ENCODE measurements around the gene COL8A1.
"Not testable (repeated sequence)": the region's sequence is repeated elsewhere in the genome, so short reads cannot be mapped to it uniquely, and the experiment has no call there.

COL8A1 gene

DNA sequence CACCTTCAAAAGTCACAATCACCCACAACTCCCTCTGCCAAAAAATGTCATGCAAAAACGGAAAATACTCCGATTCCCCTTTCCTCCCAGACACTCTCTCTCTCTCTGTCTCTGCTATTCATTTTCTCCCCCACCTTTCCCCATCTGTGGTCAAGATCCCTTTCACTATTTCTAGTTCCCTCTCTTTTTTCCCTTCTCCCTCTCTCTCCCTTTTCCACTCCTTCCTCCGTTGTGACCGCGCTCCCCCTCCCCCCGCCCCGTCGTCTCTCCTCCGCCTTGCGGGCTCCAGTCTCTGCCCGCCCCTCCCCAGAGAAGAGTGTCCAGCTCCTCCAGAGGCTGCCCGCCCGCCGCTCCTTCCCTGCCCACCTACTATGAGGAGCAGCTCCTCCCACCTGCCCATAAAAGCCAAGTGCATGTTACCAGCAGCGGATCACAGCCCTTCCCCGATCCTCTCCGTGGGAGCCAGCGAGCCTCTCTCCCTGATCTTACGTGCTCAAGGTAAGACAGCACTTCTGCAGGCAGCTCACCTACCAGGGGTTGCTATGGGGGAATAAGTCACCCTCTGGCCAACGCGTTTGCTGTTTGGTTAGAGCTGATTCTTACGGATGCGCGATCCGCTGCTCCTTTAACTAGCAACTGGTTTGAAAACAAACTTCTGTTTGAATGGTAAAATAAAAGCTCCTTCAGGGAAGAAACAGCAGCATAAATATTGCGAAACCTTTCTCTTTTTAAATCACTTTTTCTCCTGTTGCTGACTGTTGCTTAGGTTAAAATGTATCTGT is at the start of gene COL8A1:
Gene COL8A1 (plus strand): TSS at position 428 of the 782 bp plus-strand sequence. CDS start 152,089 bp downstream, outside the sequence.
- no peak for DNase-seq

DNA sequence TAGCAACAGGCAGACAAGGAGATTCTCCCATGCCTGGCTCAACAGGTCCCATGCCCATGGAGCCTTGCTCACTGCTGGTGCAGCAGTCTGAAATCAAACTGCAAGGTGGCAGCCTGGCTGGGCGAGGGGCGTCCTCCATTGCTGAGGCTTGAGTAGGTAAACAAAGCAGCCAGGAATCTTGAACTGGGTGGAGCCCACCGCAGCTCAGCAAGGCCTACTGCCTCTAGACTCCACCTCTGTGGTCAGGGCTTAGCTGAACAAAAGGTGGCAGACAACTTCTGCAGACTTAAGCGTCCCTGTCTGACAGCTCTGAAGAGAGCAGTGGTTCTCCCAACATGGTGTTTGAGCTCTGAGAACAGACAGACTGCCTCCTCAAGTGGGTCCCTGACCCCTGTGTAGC is 49.2 kb upstream of the COL8A1 start:
- DNase-seq: not testable (repeated sequence)

DNA sequence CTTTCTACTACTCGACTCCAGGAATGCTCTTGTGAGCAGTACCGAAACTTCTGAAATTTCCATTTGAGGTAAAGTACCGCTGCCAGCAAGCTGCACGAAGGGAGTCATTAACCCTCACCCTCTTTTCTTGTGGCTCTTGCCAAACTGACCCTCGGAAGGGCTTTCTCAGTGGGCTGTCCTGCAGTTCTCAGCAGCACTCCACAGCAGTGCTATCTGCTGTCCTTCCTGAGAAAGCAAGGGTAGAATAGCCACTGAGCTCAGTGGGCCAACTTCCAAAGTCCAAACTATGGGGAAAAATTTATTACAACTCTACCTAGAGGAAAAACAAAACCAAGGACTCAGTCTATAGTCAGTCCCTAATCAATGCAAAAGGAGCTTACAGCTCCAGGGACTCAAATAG is 38.5 kb upstream of the COL8A1 start:
- DNase-seq: no peak

DNA sequence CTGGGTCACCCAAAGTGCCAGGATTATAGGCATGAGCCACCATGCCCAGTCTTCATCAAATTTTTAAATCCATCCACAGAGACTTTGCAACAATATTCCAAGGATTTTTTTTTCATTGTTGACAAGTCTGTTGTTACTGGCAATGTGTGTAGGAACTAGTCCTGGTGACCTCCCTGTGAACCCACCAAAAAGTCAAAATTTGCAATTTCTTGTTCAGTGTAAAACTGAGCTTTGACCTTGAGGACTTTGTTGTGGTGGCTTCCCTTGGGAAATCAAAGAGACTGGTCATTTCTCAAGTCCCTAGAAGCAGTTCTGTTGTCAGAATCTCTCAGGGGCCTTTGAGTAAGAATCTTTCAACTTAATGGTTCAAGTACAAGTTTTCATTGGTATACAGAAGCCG is 36.9 kb upstream of the COL8A1 start:
- no peak for DNase-seq

DNA sequence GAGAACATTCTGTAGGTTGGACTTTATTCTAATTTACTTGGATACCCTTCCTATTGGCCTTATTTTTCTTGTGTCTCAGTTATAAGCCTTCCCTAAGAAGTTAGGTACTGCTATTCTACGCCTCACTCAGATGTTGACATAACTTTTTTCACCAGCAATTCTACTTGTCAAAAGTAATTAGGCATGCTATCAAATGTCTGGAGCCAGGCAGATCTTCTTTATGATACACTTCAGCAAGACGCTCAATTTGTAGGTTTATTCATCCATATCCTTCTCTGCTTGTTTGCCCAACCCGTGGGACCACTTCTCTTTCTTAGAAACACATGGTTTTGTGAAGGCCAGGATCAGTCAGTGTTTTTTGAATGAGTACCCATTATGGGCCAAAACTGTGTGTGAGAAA is 36.2 kb upstream of the COL8A1 start:
- no peak for DNase-seq

DNA sequence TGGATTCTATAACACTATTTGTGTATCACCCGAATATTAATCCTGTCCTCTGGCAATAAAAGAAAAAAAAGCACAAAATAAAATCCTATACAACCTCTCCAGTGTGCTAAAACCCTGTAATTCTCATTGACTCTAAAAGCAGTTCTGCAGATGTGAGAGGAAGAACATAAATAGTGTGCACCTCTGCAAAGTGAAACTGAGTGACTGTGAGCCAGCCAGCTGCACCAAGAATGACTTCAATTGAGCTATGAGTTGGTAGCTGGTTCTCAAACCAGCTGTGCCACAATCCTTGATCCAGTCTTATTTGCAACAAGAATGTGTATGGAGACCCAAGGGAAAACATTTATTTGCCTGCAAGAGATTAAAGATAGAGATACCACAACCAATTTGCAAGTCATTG is 31.2 kb upstream of the COL8A1 start:
- DNase-seq: no peak

DNA sequence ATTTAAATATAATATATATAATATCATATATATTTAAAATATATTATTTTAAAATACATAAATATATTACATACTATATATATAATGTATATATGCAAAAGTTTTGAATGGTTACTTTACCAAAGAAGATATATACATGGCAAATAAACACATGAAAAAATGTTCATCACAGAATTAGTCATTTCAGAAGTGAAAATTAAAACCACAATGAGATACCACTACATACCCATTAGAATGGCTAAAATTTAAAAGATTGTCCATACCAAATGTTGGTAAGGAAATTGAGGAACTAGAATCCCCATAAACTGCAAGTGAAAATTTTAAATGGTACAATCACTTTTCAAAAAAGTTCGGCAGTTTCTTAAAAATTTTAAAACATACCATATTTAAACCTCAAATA is 23.6 kb upstream of the COL8A1 start:
- no peak for DNase-seq

DNA sequence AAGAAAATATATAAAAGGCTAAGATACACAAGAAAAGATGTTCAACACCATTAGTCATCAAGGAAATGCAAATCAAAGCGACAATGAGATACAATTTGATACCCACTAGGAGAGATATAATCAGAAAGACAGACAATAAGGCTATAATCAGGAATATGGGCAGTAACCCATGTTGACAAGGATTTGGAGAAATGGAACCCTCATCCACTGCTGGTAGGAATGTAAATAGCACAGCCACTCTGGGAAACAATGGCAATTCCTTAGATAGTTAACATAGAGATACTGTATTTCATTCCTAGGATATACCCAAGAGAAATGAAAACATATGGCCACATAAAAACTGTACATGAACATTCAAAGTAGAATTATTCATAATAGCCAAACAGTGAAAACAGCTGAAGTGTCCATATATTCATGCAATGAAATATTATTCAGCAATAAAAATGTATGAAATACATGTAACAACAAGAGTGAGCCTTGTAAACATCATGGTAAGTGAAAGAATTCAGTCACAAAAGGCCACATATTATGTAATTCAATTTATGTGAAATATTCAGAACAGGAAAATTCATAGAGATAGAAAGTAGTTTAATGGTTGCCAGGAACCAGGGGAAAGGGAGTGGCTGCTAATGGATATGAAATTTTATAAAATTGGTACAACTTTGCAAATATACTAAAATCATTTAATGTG is 18.2 kb upstream of the COL8A1 start:
- no peak for DNase-seq

DNA sequence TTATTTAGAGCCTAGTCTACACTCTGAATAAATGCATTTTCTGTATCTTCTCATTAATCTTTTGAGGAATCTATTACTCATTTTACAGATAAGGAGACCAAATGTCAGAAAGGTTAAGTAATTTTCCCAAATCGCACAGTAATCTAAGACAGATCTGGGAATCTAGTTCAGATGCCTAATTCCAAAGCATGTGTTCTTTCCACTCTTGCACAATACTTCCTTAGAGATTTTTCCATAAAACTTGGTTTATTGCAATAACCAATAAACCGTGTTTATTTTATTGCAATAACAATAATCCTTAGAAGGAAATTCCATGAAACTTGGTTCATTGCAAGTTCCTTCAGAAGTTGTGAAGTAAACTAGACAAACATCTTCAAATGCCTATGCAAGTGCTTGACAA is 17.4 kb upstream of the COL8A1 start:
- DNase-seq: no peak

DNA sequence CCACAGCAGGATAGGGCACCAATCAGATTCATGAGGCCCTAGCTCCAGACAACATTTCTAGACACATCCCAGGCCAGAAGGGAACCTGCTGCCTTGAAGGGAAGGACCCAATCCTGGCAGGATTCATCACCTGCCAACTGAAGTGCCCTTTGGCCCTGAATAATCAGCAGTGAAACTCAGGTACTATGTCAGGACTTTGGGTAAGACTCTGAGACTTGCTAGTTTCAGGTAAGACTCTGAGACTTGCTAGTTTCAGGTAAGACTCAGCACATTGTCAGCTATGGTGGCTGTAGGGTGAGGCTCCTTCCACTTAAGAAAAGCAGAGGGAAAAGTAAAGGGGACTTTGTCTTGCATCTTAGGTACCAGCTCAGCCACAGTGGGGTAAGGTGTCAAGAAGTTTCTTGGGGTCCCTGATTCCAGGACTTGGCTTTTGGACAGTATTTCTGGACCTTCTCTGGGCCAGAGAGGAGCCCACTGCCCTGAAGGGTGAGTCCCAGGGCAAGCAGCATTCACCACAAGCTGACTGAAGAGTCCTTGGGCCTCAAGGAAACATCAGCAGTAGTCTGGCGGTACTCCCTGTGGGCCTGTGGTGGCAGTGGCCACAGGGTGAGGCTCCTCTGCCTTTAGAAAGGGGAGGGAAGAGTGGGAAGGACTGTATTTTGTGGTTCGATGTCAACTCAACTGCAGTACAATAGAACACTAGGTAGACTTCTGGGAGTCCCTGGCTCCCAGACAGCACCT is 13.7 kb upstream of the COL8A1 start:
- DNase-seq: no peak

DNA sequence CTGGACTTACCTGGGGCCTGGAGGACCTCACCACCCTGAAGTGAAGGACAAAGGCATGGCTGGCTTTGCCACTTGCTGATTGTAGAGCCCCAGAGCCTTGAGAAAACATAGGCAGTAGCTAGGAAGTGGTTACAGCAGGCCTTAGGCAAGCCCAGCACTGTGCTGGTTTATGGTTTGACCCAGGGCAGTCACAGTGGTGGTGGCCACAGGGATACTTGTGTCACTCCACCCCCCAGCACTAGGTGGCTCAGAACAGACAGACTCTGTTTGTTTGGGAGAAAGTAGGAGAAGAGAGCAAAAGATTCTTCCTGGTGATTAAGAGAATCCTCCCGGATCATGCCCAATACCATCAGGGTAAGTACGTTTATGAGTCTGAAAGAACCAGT is 13.2 kb upstream of the COL8A1 start:
- DNase-seq: no peak

DNA sequence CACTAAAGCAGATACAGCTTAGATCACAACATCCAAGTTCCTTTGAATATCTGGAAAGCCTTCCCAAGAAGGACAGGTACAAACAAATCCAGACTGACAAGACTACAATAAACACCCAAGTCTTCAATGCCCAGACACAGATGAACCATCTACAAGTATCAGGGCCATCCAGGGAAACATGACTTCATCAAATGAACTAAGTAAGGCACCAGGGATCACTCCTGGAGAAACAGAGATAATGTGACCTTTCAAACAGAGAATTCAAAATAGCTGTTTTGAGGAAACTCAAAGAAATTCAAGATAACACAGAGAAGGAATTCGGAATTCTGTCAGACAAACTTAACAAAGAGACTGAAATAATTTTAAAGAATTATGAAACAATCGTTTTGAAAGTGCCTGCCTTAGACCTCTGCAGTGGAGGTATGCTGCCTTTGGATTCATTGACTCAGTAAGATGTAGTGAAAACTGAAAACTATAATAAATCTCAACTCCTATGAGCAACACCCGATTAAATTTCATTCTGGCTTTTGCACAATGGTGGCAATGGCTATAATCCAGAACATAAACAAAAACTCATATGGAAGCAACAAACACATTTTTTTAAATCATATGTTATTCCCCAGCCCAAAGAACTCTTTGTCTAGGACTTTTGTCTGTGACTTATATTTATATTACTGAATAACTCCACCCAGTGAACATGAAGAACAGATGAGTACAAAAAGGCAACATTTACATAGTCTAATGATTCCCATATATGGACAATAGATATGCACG is 12.6 kb upstream of the COL8A1 start:
- no peak for DNase-seq

DNA sequence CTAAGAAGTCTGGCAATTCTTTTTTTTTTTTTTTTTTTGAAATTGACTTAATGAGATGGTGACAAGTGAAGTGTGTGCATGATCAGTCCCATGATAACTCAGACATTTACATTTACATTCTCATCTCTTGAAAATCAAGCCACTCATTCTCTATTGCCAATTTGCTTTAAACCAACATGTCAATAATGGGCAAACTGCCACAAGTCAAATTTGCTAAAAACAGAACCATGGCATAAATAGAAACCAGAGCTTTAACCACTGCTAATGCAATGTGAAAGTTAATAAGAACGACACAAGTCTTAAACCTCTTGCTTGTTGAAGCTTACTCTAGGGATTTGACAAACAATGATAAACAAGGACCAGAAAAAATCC is 12.0 kb upstream of the COL8A1 start:
- no peak for DNase-seq

DNA sequence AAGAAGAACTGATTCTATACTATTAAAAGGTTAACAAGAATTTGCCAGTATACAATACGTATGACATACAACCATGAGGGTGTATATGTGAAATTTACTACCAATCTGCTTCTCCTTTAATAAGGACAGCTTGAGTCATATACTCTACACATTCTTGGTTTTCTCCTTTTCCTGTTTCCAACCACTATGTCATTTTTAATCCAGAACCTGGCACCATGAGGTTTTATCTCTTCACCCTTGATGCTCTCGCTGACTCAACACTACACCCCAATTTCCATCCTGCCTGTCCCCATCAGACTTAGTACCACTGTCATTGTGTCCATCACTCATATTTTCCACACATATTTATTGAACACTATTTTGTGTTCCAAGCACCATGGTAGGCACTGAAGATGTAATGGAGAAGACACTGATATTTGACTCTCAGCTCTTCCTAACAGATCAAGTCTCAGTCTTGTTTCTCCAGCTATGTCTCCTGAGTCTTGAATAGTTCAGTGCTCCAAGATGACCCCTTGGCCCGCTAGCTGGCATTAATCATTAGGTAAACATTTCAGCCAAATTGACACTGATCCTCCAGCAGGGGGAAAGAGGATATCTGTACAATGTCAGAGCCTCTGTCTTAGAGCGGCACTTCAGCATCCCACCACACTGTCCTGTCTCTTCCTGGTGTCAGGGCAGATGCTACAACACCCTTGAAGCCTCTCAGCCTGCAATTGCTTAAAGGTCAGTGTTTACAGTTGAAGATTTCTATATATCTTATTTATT is 11.2 kb upstream of the COL8A1 start:
- no peak for DNase-seq

DNA sequence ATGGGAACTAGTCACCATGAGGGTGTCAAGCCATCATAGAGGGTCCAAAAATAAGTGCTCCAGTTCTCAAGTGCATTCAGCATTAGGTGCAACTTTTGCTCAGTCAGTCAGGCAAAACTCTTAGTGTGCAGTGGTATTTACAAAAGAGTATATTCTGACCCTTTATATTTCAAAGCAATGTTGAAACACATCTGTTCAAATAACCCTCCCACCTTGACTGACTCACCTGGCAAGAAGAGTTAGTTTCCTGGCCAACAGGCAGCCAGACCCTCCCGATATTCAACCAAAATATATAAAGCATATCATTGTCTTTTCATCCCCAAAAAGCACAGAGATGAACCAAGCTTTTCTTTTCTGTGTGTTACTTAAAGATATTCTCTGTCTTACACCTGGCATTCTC is 7.6 kb upstream of the COL8A1 start:
- no peak for DNase-seq

DNA sequence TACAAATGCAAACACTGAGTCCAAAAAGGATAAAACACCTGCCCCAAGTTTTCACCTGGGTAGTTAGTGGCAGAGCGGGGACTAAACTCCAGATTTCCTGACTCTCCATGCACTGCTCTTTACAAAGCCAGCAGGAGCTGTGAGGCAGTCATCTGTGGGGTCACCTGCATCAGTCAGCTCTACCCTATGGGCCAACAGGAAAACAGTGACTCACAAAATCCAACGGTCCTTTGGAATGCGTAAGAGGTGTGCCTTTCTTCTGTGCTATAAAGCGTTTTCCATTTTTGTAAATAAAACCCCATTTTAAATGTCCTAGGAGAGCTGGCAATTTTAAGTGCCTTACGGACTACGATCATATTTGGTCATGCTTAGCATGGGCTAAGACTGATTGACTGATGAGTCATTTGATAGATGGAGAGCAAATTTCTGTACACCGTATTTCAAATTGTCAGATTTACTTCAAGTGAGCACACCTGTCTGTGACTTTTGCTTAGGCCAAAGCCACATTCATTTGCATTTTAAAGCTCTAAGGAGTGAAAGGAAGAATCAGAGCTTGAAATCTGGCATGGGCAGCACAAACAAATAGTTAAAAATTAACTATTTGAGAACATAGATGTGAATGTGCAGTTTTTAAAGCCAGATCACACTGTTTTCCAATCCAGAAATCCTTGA is 4.4 kb upstream of the COL8A1 start:
- DNase-seq: no peak

DNA sequence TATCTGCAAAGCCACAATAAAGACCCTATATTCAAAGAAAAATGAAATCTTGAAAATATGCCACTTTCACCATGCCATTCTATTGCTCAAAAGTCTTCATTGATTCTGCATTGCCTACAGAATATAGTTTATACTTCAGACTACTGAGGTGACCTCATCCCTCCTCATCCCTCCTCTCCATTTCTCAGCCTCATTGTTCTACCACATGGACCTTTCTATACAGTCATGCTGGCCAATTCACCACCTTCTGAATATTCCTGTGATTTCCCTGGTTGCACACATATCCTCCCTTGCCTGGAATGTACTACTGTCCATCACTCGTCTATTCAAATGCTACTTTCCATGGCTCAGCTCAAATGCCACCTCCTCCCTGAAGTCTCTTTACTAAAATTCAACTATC is 3.5 kb upstream of the COL8A1 start:
- no peak for DNase-seq

DNA sequence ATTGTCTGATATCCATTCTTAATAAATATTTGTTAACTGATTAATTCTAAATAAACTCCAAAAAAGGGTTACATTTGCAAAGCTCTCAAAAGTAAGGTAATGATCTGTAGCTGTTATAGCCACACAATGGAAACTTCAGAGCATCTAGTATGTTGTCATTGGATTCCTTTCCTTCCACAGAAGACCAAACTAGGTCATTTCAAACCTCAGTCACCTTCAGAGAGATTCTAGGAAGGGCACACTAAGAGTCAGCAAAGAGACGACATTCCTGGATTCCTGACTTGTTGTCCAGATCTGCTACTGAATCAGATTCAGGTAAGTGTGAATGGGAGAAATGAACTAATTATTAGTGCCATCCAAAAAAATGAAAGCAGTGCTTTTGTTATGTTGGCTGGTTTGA is 3.0 kb upstream of the COL8A1 start:
- no peak for DNase-seq

DNA sequence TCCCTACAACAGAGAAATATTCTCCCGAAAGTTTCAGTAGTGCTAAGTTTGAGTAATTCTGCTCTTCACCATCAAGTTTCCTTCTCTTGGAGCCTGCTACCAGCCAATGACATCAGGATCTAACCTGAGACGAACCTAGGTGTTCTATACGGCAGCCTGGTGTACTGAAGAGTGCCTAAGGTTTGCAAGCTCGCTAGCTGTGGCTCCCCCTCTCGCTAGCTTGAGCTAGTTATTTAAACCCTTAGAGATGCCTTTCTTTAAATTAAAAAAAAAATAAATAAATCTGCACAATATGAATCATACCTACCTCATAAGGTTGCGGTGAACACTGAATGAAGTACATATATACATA is 1.4 kb upstream of the COL8A1 start:
- no peak for DNase-seq

DNA sequence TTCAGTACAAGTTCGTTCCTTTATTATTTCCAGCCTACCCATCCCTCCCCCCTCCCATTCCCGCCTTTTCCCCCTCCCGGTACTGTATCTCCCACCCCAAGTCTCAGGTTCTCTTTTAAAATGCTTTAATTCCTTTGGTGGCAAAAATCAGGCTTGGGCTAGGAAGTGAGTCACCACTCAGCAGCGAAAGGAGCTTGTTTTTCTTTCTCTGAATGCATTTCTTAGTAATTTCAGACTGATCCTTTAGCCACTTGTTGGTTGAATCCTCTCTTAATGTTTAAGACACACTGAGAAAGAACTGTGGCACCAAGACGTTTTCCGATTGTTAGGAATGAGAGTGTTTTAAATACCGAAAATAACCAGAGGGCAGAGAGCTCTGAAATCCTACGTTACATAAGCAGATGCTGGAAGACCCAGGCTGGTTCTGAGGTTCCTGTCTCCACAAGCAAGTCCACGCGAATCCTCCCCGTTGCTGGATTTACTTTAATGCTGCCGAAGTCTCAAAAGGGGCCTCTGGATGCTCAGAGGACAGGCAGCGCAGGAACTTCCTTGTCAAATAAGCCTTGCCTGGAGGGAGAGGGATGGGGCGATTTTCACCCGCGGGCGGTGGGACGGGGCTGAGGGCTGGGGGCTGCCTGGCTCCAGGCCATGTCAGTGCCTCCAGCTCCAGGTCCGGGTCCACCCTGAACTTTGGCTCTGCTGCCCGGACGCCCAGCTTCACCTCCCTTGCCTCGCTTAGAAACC is 854 bp upstream of the COL8A1 start:
- DNase-seq: no peak

DNA sequence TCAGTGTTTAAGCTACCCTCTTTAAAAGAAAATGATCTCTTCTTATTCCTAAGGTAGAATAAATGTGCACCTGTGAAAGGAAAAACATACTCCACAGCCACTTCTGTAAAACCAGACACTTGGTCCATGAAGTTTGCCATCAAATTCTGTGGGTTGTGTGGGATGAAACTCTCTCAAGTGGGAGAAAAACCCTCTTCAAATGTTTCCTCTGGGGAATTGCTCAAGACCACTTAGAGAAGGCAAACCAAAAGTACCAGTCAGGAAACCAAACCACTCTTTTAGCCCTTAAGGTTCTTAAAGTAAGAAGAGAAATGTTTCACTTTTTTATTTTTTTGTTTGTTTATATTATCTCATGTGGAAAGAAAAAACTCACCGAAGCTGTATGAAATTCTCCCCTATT is 1.2 kb downstream of the COL8A1 start:
- no peak for DNase-seq

Measured in stimulated activated CD8-positive, alpha-beta memory T cell treated with anti-CD3 and anti-CD28 coated beads, Interleukin-4, amount 100 ng/mL, for 48 hours (primary cell).